Measurements from ENCODE around the gene NTF3. TPM values are rescaled to one million over a fixed set of nuclear protein-coding genes. Genes with fewer than 3 reads are reported as not detected.

The NTF3 gene
- total and polyA plus RNA-seq, 2 donors (not counting 1 experiment from before 2014, with no cell fraction given) = not detected

GRCh38 chr12:5452569-5452968 lies 20.7 kb downstream of the NTF3 start:
- Mint-ChIP-seq H3K9me3 (ENCODE audit: insufficient read depth) (no peaks in the 10 kb centered on the region), H3K27ac (no peak overlapping the region), H3K4me3 (no peak overlapping the region), H3K4me1 (peaks cover 14% of the 10 kb centered on the region), H3K27me3 (peaks cover 14% of the 10 kb centered on the region)
- Histone ChIP-seq H3K4me1 (ENCODE audit: control insufficient read depth in 2 of 2, insufficient read depth in 2 of 2, low read length in 2 of 2) (peaks cover 9 to 15% of the 10 kb centered on the region in 2 donors), H2AFZ (ENCODE audit: insufficient read depth, low read depth, low read length, poor library complexity, severe bottlenecking) (no peak overlapping the region), H3K36me3 (replicated peaks in 1 of 2; ENCODE audit: control extremely low read depth in 1 of 2, control insufficient read depth in 1 of 2, extremely low read depth in 1 of 2, insufficient read depth in 2 of 2, low read length in 1 of 2) (no peaks in the 10 kb centered on the region), H3K4me2 (replicated peaks; ENCODE audit: low read depth, low read length, poor library complexity, severe bottlenecking) (no peak overlapping the region), H3K27ac (ENCODE audit: low read length in 2 of 2) (no peak overlapping the region), H3K4me3 (ENCODE audit: control extremely low read depth in 1 of 5, extremely low read depth in 1 of 5, insufficient read depth in 1 of 5, low read depth in 2 of 5, low read length in 4 of 5) (no peak overlapping the region), H3K9ac (ENCODE audit: low read length) (no peak overlapping the region), H3K27me3 (replicated peaks in 1 of 4; ENCODE audit: control extremely low read depth in 1 of 4, control insufficient read depth in 3 of 4, insufficient read depth in 4 of 4, low read length in 3 of 4) (peaks cover 0 to 8% (median 0%) of the 10 kb centered on the region in 4 experiments), H3K79me2 (ENCODE audit: control insufficient read depth, insufficient read depth, low read length) (no peaks in the 10 kb centered on the region), H3K9me3 (ENCODE audit: control extremely low read depth in 1 of 3, control insufficient read depth in 2 of 3, insufficient read depth in 1 of 3, low read length in 2 of 3) (no peaks in the 10 kb centered on the region), H4K20me1 (ENCODE audit: control insufficient read depth, insufficient read depth, low read length, poor library complexity, severe bottlenecking) (no peaks in the 10 kb centered on the region)
- DNase-seq (no peak), ATAC-seq (ENCODE audit: low read depth) (no peak)
- intact Hi-C loops (cut with micrococcal nuclease) = no loop called here
- POLR2A ChIA-PET = no interaction called here
- TF ChIP-seq EZH2 (IDR thresholded peaks at IDR 0.05; ENCODE audit: borderline replicate concordance, insufficient read depth, low read depth, low read length, poor library complexity, severe bottlenecking) = no peak
- no peak for TF ChIP-seq CTCF (IDR thresholded peaks at IDR 0.05)
- CTCF ChIA-PET = no interaction called here
- 90% methylated on average over 7 of the region's 9 CpGs for WGBS (ENCODE audit: insufficient coverage)

GRCh38 chr12:5453466-5453865 lies 21.6 kb downstream of the NTF3 start:
- H3K27me3 Mint-ChIP-seq = peaks cover 14% of the 10 kb centered on the region
- no peak for DNase-seq
- TF ChIP-seq EZH2 (IDR thresholded peaks at IDR 0.05; ENCODE audit: borderline replicate concordance, insufficient read depth, low read depth, low read length, poor library complexity, severe bottlenecking) (no peak), CTCF (IDR thresholded peaks at IDR 0.05) (no peak)
- no peak overlapping the region for H3K4me2 ChIP-seq (replicated peaks; ENCODE audit: low read depth, low read length, poor library complexity, severe bottlenecking)
- H4K20me1 ChIP-seq (ENCODE audit: control insufficient read depth, insufficient read depth, low read length, poor library complexity, severe bottlenecking) = no peaks in the 10 kb centered on the region
- no peaks in the 10 kb centered on the region for H3K9me3 ChIP-seq (ENCODE audit: control extremely low read depth in 1 of 3, control insufficient read depth in 2 of 3, insufficient read depth in 1 of 3, low read length in 2 of 3)
- peaks cover 0 to 3% (median 0%) of the 10 kb centered on the region in 4 experiments for H3K27me3 ChIP-seq (replicated peaks in 1 of 4; ENCODE audit: control extremely low read depth in 1 of 4, control insufficient read depth in 3 of 4, insufficient read depth in 4 of 4, low read length in 3 of 4)
- H3K9ac ChIP-seq (ENCODE audit: low read length) = no peak overlapping the region
- ChIA-PET CTCF (no interaction called here), POLR2A (no interaction called here)
- H3K9me3 Mint-ChIP-seq (ENCODE audit: insufficient read depth) = no peaks in the 10 kb centered on the region
- peaks cover 9 to 14% of the 10 kb centered on the region in 2 donors for H3K4me1 ChIP-seq (ENCODE audit: control insufficient read depth in 2 of 2, insufficient read depth in 2 of 2, low read length in 2 of 2)
- ATAC-seq (ENCODE audit: low read depth) = no peak
- H3K4me1 Mint-ChIP-seq = peaks cover 20% of the 10 kb centered on the region
- H3K36me3 ChIP-seq (replicated peaks in 1 of 2; ENCODE audit: control extremely low read depth in 1 of 2, control insufficient read depth in 1 of 2, extremely low read depth in 1 of 2, insufficient read depth in 2 of 2, low read length in 1 of 2) = no peaks in the 10 kb centered on the region
- H3K4me3 ChIP-seq (ENCODE audit: control extremely low read depth in 1 of 5, extremely low read depth in 1 of 5, insufficient read depth in 1 of 5, low read depth in 2 of 5, low read length in 4 of 5) = no peak overlapping the region
- H3K27ac Mint-ChIP-seq = no peak overlapping the region
- H2AFZ ChIP-seq (ENCODE audit: insufficient read depth, low read depth, low read length, poor library complexity, severe bottlenecking) = no peak overlapping the region
- H3K4me3 Mint-ChIP-seq = no peak overlapping the region
- no peak overlapping the region for H3K27ac ChIP-seq (ENCODE audit: low read length in 2 of 2)
- intact Hi-C loops (cut with micrococcal nuclease) = no loop called here
- no peaks in the 10 kb centered on the region for H3K79me2 ChIP-seq (ENCODE audit: control insufficient read depth, insufficient read depth, low read length)
- WGBS (ENCODE audit: insufficient coverage) = 100% methylated on average over 2 of the region's 5 CpGs

Data from B cell (primary cell).